CD4-positive, alpha-beta T cell treated with Interleukin-4 for 1 hour (primary cell): Measurements from ENCODE around the gene LNX1.

ENCODE experiments used
- DNase-seq, 2 donors: peaks; one replicate each; pipeline ENCODE4 v3.0.0-alpha.2; 2020 to 2022

The LNX1 gene

GRCh38 chr4:53598901-53599300 is 7.6 kb upstream of the LNX1 start:
- no peak for DNase-seq

GRCh38 chr4:53598483-53598882 is 7.2 kb upstream of the LNX1 start:
- DNase-seq, result no peak

- no peak for DNase-seq
Observed at GRCh38 chr4:53596901-53597300, 5.6 kb upstream of the LNX1 start.

- DNase-seq, result no peak
Observed at GRCh38 chr4:53595834-53596233, 4.5 kb upstream of the LNX1 start.

- no peak for DNase-seq
Observed at GRCh38 chr4:53595204-53595603, 3.9 kb upstream of the LNX1 start.

- DNase-seq, result no peak
Observed at GRCh38 chr4:53593765-53594164, 2.5 kb upstream of the LNX1 start.

GRCh38 chr4:53592686-53593501 is 1.6 kb upstream of the LNX1 start:
- DNase-seq, result no peak

- DNase-seq, result no peak
Observed at GRCh38 chr4:53592122-53592521, 836 bp upstream of the LNX1 start.

GRCh38 chr4:53590187-53590586 is 1.1 kb downstream of the LNX1 start:
- DNase-seq, result no peak

GRCh38 chr4:53589511-53589910 is 1.8 kb downstream of the LNX1 start:
- DNase-seq, result no peak

GRCh38 chr4:53587135-53587534 is 4.2 kb downstream of the LNX1 start:
- DNase-seq, result no peak

GRCh38 chr4:53586121-53586816 is 5.0 kb downstream of the LNX1 start:
- DNase-seq, result no peak

- no peak for DNase-seq
Observed at GRCh38 chr4:53584658-53585057, 6.6 kb downstream of the LNX1 start.

GRCh38 chr4:53583513-53583912 is 7.8 kb downstream of the LNX1 start:
- DNase-seq, result no peak

- DNase-seq, result no peak
Observed at GRCh38 chr4:53582194-53582593, 9.1 kb downstream of the LNX1 start.

GRCh38 chr4:53580274-53580673 is 11.0 kb downstream of the LNX1 start:
- DNase-seq, result no peak

GRCh38 chr4:53579826-53580225 is 11.5 kb downstream of the LNX1 start:
- no peak for DNase-seq

- no peak for DNase-seq
Observed at GRCh38 chr4:53576676-53577372, 14.5 kb downstream of the LNX1 start.

- no peak for DNase-seq
Observed at GRCh38 chr4:53576071-53576617, 15.1 kb downstream of the LNX1 start.

GRCh38 chr4:53575552-53575951 is 15.7 kb downstream of the LNX1 start:
- DNase-seq, result no peak

GRCh38 chr4:53574528-53574927 is 16.8 kb downstream of the LNX1 start:
- no peak for DNase-seq

GRCh38 chr4:53573696-53574095 is 17.6 kb downstream of the LNX1 start:
- DNase-seq, result no peak

GRCh38 chr4:53572600-53572994 is 18.7 kb downstream of the LNX1 start:
- DNase-seq, result no peak
